Ishikawa (cell line): Measurements from ENCODE around the gene LDHAL6B.

ENCODE experiments used
- CEBPB ChIP-seq: IDR thresholded peaks from 2 replicates; pipeline ENCODE4 v1.6.1; 2012
- EP300 ChIP-seq: IDR thresholded peaks from 2 replicates; pipeline ENCODE4 v1.6.1; 2012; ENCODE audit warnings: borderline replicate concordance
- MAX ChIP-seq: IDR thresholded peaks from 2 replicates; pipeline ENCODE4 v1.6.1; 2012
- RAD21 ChIP-seq: IDR thresholded peaks from 2 replicates; pipeline ENCODE4 v1.6.1; 2012; ENCODE audit warnings: low read depth
- TCF12 ChIP-seq: IDR thresholded peaks from 2 replicates; pipeline ENCODE4 v1.6.1; 2012; ENCODE audit warnings: low read depth
- TEAD4 ChIP-seq: IDR thresholded peaks from 2 replicates; pipeline ENCODE4 v1.6.1; 2012
- USF1 ChIP-seq: IDR thresholded peaks from 2 replicates; pipeline ENCODE4 v1.6.1; 2012
- YY1 ChIP-seq: IDR thresholded peaks from 2 replicates; pipeline ENCODE4 v1.6.1; 2012; ENCODE audit warnings: low read depth
- ZBTB7A ChIP-seq: IDR thresholded peaks from 2 replicates; pipeline ENCODE4 v1.6.1; 2012; ENCODE audit warnings: low read depth

- no peak for TF ChIP-seq TEAD4
- no peak for TF ChIP-seq CEBPB
- TF ChIP-seq TCF12, result no peak
- no peak for TF ChIP-seq MAX
- no peak for TF ChIP-seq RAD21
- no peak for TF ChIP-seq ZBTB7A
- no peak for TF ChIP-seq YY1
- TF ChIP-seq USF1, result no peak
- TF ChIP-seq EP300, result no peak
Measured at GRCh38 chr15:59196416-59196815, 10.2 kb upstream of the LDHAL6B start.
